Fibroblast of the aortic adventitia (primary cell): ENCODE measurements around the gene ARMH1. TPM values are rescaled to one million over a fixed set of nuclear protein-coding genes. Genes with fewer than 3 reads are reported as not detected.

ENCODE experiments used
- DNase-seq: peaks from one replicate; pipeline ENCODE4 v3.0.0-alpha.2; 2010; ENCODE audit warnings: low read depth
- H3K4me3 ChIP-seq: 2 replicates; pipeline ENCODE4 v1.5.1; 2011; ENCODE audit warnings: low read depth, mild to moderate bottlenecking, control low read depth, low read length, moderate library complexity
- total RNA-seq: library from RNA; depleted of rRNA; stranded (reverse); fragments of >200 nt; gene quantifications from 2 replicates; pipeline ENCODE4 v1.2.3, GENCODE V29; 2012; ENCODE audit warnings: low replicate concordance
- TF ChIP-seq, protein P1 (sequence below): IDR thresholded peaks from 2 replicates; pipeline ENCODE4 v1.5.1; 2011; ENCODE audit warnings: mild to moderate bottlenecking, low read length, control low read depth, inconsistent platforms; ENCODE audit not compliant: insufficient read depth

Gene ARMH1
- total RNA-seq, 1 donor, result 1.7 TPM

DNA sequence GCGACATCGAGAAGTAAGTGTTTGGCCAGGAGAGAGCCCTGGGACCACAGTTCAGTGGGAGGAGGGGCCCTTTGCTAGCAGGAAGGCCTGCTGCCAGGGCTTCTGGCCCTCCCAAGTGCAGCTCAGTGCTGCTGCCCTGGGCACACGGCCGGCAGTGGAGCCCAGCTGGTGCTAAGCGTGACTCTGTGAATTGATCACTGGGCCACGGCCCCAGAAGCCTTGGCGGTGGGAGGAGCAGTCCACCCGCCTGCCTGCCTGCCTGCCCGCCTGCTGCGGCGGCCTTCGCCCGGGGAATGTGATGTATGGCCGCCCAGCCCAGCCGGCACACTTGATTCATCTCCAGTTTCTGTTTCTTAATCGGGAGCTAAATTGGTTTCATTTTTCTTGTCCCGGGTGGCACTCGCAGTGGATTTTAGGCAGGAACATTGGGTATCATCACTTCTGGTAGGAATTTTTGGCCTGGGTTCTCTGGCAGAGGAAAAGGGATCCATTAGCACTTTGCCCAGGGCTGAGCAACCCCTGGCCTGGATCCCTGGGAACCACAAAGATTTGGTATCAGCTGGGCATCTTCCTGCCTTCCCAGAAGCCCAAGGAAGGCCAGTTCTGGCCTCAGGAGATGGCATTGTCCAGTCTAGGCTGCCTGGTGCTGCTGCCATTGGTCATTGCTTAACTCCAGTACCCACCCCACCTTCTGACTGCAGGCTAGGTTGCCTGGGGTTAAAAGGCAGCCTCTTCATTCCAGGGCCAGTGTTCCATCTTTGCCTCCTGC lies 28.9 kb upstream of the ARMH1 start:
- TF ChIP-seq, protein P1, sequence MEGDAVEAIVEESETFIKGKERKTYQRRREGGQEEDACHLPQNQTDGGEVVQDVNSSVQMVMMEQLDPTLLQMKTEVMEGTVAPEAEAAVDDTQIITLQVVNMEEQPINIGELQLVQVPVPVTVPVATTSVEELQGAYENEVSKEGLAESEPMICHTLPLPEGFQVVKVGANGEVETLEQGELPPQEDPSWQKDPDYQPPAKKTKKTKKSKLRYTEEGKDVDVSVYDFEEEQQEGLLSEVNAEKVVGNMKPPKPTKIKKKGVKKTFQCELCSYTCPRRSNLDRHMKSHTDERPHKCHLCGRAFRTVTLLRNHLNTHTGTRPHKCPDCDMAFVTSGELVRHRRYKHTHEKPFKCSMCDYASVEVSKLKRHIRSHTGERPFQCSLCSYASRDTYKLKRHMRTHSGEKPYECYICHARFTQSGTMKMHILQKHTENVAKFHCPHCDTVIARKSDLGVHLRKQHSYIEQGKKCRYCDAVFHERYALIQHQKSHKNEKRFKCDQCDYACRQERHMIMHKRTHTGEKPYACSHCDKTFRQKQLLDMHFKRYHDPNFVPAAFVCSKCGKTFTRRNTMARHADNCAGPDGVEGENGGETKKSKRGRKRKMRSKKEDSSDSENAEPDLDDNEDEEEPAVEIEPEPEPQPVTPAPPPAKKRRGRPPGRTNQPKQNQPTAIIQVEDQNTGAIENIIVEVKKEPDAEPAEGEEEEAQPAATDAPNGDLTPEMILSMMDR, result no peak
- peak; percentile 63 for DNase-seq
- no peak overlapping the region for H3K4me3 ChIP-seq

DNA sequence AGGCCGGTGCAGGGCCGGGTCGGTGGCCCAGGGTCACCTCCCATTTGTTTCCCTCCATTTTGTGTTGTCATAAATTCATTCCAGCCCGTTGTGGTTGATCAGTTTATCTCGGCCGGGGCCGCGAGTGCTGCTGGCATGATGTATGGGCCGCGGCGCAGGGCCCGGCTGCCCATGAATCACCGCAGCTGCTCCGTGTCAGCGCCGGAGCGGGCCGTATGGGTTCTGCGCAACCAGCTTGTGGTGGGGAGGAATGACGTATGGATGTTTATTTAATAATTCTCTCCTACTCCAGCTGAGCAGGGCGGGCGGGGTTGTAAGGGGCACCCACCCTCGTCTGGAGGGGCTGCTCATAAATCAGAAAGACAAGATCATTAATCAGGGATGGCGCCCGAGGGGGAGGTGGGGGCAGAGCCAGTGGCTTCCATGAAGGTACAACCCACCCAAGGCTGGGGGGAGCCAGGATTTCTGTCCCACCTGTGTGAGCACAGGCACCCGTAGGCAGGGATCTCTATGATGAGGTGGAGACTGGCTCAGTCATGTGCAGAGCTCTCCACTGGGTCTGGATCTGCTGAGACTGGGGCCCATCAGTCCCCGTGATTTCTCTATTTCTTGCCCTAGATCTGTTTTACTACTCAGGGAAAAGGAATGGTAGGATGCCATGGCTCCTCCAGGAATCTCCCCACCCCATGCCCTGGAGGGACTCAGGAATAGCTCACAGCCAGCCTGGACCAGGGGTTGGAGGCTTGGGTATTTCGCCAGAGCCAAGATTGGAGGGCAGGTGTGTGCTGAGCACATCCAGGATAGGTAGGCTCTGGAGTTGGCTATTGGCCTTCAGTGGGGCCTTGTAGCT lies 28.0 kb upstream of the ARMH1 start:
- no peak overlapping the region for H3K4me3 ChIP-seq
- TF ChIP-seq, protein P1, result no peak
- DNase-seq, result peak; percentile 21

GRCh38 chr1:44647896-44648295 lies 26.6 kb upstream of the ARMH1 start:
- no peak for DNase-seq
- TF ChIP-seq, protein P1, result no peak
- no peak overlapping the region for H3K4me3 ChIP-seq

GRCh38 chr1:44648529-44649250 lies 25.8 kb upstream of the ARMH1 start:
- no peak for DNase-seq

DNA sequence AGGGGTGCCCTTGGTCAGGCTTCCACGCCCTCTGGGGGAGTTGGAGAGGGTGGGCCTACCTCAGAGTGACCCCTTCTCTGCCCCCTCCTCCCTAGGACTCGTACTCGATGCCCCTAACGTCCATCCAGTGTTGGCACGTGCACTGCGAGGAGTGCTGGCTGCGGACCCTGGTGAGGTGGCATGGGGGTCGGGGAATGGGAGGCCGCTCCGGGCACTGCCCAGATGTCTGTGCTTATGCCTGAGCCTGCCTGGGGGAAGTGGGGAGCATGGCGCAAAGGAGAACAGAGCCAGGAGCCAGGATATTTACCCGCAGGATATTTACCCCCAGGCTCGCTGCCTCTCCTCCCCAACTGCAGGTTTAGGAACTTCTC lies 24.7 kb upstream of the ARMH1 start:
- TF ChIP-seq, protein P1, result no peak
- no peak overlapping the region for H3K4me3 ChIP-seq
- no peak for DNase-seq

More at GRCh38 chr1:44648529-44649250, 25.8 kb upstream of the ARMH1 start:
- TF ChIP-seq, protein P1, result no peak
- no peak overlapping the region for H3K4me3 ChIP-seq

GRCh38 chr1:44650159-44650831 lies 24.2 kb upstream of the ARMH1 start:
- DNase-seq, result no peak
- TF ChIP-seq, protein P1, result no peak
- H3K4me3 ChIP-seq, result no peak overlapping the region
